ENCODE data around the gene PROCR.
"Not testable (repeated sequence)": the region's sequence is repeated elsewhere in the genome, so short reads cannot be mapped to it uniquely, and the experiment has no call there.

The PROCR gene

GRCh38 chr20:35165221-35166185 is 6.4 kb upstream of the PROCR start:
- TF ChIP-seq CTCF (IDR thresholded peaks at IDR 0.05) (no peak), ZFX (IDR thresholded peaks at IDR 0.05; ENCODE audit: borderline replicate concordance) (no peak)
- no peak overlapping the region for H3K27ac ChIP-seq

GRCh38 chr20:35166242-35166830 is 5.5 kb upstream of the PROCR start:
- TF ChIP-seq CTCF (IDR thresholded peaks at IDR 0.05) (no peak), ZFX (IDR thresholded peaks at IDR 0.05; ENCODE audit: borderline replicate concordance) (no peak)
- H3K27ac ChIP-seq: no peak overlapping the region

GRCh38 chr20:35167787-35168186 is 4.1 kb upstream of the PROCR start:
- H3K27ac ChIP-seq: no peak overlapping the region
- no peak for TF ChIP-seq CTCF (IDR thresholded peaks at IDR 0.05)
- no peak for TF ChIP-seq ZFX (IDR thresholded peaks at IDR 0.05; ENCODE audit: borderline replicate concordance)

- not testable (repeated sequence) for H3K27ac ChIP-seq
Observed at GRCh38 chr20:35168701-35169409, 3.0 kb upstream of the PROCR start.

- H3K27ac ChIP-seq: 0 out of 2 replicates have a peak overlapping the region, but pooled peaks have one; percentile 22
- no peak for TF ChIP-seq ZFX (IDR thresholded peaks at IDR 0.05; ENCODE audit: borderline replicate concordance)
- no peak for TF ChIP-seq CTCF (IDR thresholded peaks at IDR 0.05)
Observed at GRCh38 chr20:35171438-35171752, 477 bp upstream of the PROCR start.

GRCh38 chr20:35172434-35172806 is 548 bp downstream of the PROCR start:
- H3K27ac ChIP-seq: 0 out of 2 replicates have a peak overlapping the region, but pooled peaks have one; percentile 22
- TF ChIP-seq CTCF (IDR thresholded peaks at IDR 0.05) (no peak), ZFX (IDR thresholded peaks at IDR 0.05; ENCODE audit: borderline replicate concordance) (no peak)

- TF ChIP-seq CTCF (IDR thresholded peaks at IDR 0.05): no peak
- TF ChIP-seq ZFX (IDR thresholded peaks at IDR 0.05; ENCODE audit: borderline replicate concordance): no peak
- H3K27ac ChIP-seq: no peak overlapping the region
Observed at GRCh38 chr20:35173576-35174192, 1.8 kb downstream of the PROCR start.
